Thyroid gland (tissue), 4 donors: ENCODE results near the gene PTRH1.

Experiments used
- POLR2A ChIP-seq, 2 donors: fragments of 450-650 bp; IDR thresholded peaks; one replicate each; pipeline ENCODE4 v1.6.1; 2017; ENCODE audit warnings: antibody characterized with exemption in 2 of 2, mild to moderate bottlenecking in 2 of 2, moderate library complexity in 1 of 2
- TF ChIP-seq, protein P1 (sequence below), 6 experiments: fragments of 200-600 bp in 3 of 6; fragments of 450-650 bp in 3 of 6; sonication (generic) in 3 of 6; IDR thresholded peaks; one replicate each; pipeline ENCODE4 v1.5.1; 2016 to 2019; ENCODE audit warnings: antibody characterized with exemption in 6 of 6, mild to moderate bottlenecking in 2 of 6, inconsistent platforms in 1 of 6, moderate library complexity in 1 of 6

DNA sequence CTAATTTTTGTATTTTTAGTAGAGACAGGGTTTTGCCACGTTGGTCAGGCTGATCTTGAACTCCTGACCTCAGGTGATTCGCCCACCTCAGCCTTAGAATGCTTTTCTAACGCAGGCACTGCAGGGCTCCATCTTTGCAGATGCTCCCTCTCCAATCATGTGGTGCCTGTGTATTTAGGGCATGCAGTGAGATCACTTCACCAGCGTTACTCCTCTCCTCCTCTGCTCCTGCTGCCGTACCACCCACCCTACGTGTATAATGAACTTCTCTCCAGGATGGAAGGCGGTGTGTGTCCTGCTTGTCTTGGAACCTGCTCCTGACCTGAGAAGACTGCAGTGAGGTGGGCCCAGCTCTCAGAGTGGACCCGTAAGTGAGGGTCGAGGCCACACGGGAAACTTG, 22.3 kb downstream of the PTRH1 start:
- no peak for TF ChIP-seq POLR2A (IDR thresholded peaks at IDR 0.05)
- TF ChIP-seq, protein P1, sequence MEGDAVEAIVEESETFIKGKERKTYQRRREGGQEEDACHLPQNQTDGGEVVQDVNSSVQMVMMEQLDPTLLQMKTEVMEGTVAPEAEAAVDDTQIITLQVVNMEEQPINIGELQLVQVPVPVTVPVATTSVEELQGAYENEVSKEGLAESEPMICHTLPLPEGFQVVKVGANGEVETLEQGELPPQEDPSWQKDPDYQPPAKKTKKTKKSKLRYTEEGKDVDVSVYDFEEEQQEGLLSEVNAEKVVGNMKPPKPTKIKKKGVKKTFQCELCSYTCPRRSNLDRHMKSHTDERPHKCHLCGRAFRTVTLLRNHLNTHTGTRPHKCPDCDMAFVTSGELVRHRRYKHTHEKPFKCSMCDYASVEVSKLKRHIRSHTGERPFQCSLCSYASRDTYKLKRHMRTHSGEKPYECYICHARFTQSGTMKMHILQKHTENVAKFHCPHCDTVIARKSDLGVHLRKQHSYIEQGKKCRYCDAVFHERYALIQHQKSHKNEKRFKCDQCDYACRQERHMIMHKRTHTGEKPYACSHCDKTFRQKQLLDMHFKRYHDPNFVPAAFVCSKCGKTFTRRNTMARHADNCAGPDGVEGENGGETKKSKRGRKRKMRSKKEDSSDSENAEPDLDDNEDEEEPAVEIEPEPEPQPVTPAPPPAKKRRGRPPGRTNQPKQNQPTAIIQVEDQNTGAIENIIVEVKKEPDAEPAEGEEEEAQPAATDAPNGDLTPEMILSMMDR (IDR thresholded peaks at IDR 0.05) = no peak
